Spleen (tissue), 11 donors: Measurements from ENCODE around the gene FBXL13. TPM values are rescaled to one million over a fixed set of nuclear protein-coding genes. Genes with fewer than 3 reads are reported as not detected.

Experiments
- DNase-seq: peaks from one replicate; pipeline ENCODE4 v3.0.0-alpha.2; 2020
- H3K27ac ChIP-seq, 8 donors: fragments of 200-600 bp; sonication (generic) in 7 of 8; 1 replicate in 4 of 8; 2 replicates in 4 of 8; pipeline versions ENCODE4 v1.5.0 to v1.8.0; 2016 to 2021; ENCODE audit warnings: inconsistent platforms in 4 of 8, mild to moderate bottlenecking in 4 of 8, moderate library complexity in 1 of 8
- H3K27me3 ChIP-seq, 7 donors: fragments of 200-600 bp; sonication (generic) in 6 of 7; replicated peaks in 1 of 7; 1 replicate in 4 of 7; 2 replicates in 3 of 7; pipeline versions ENCODE4 v1.5.0 to v1.8.0; 2016 to 2021; ENCODE audit warnings: inconsistent platforms in 3 of 7, mild to moderate bottlenecking in 1 of 7
- H3K36me3 ChIP-seq, 6 donors: fragments of 200-600 bp; sonication (generic) in 5 of 6; 1 replicate in 4 of 6; 2 replicates in 2 of 6; pipeline versions ENCODE4 v1.5.0 to v1.8.0; 2016 to 2021; ENCODE audit warnings: inconsistent platforms in 2 of 6
- H3K4me1 ChIP-seq, 6 donors: fragments of 200-600 bp; sonication (generic) in 5 of 6; 1 replicate in 3 of 6; 2 replicates in 3 of 6; pipeline versions ENCODE4 v1.5.0 to v1.8.0; 2016 to 2021; ENCODE audit warnings: inconsistent platforms in 3 of 6
- H3K4me3 ChIP-seq, 8 donors: fragments of 200-600 bp; sonication (generic) in 7 of 8; 1 replicate in 4 of 8; 2 replicates in 4 of 8; pipeline versions ENCODE4 v1.5.0 to v1.8.0; 2016 to 2021; ENCODE audit warnings: inconsistent platforms in 4 of 8, mild to moderate bottlenecking in 4 of 8, moderate library complexity in 2 of 8
- H3K9me3 ChIP-seq, 8 donors: fragments of 200-600 bp; sonication (generic) in 7 of 8; 1 replicate in 4 of 8; 2 replicates in 4 of 8; pipeline versions ENCODE4 v1.5.0 to v1.8.0; 2016 to 2021; ENCODE audit warnings: inconsistent platforms in 4 of 8
- CTCF ChIP-seq, 11 experiments: fragments of 200-600 bp in 7 of 11; fragments of 450-650 bp in 4 of 11; sonication (generic) in 4 of 11; IDR thresholded peaks in 8 of 11; conservative IDR thresholded peaks in 3 of 11; 1 replicate in 7 of 11; 2 replicates in 4 of 11; pipeline versions ENCODE4 v1.4.0 to v1.8.0; 2016 to 2021; ENCODE audit warnings: antibody characterized with exemption in 11 of 11, inconsistent platforms in 4 of 11, mild to moderate bottlenecking in 1 of 11
- POLR2A ChIP-seq, 3 donors: fragments of 450-650 bp; IDR thresholded peaks; one replicate each; pipeline ENCODE4 v1.5.1; 2017; ENCODE audit warnings: antibody characterized with exemption in 3 of 3, mild to moderate bottlenecking in 1 of 3
- POLR2AphosphoS5 ChIP-seq, 3 donors: sonication (generic); formaldehyde crosslinking; IDR thresholded peaks; one replicate each; pipeline ENCODE4 v1.5.1; 2017; ENCODE audit warnings: antibody characterized with exemption in 3 of 3
- WGBS, 5 donors: extraction: QIAGEN DNeasy Blood & Tissue Kit in 3 of 5; methylation state at CpG; one replicate each; pipeline versions ENCODE4 v1.1.5 to v1.1.7; 2013 to 2018; 5-methylcytosine and 5-hydroxymethylcytosine counted together
- intact Hi-C: fragments of 100-400 bp; cut with DNase I; formaldehyde crosslinking; loops from one replicate; pipeline ENCODE4 v1.15.0; 2023; ENCODE audit warnings: low total_unique reads
- polyA plus RNA-seq, 3 donors: library from polyadenylated mRNA; stranded (reverse); fragments of 200-250 nt; gene quantifications; one replicate each; pipeline ENCODE4 v1.2.1, GENCODE V29; 2013
- total RNA-seq, 7 donors: library from RNA; depleted of rRNA in 3 of 7; stranded (reverse); fragments of >200 nt in 3 of 7; fragmentation: NEBNext Ultra II Directional in 4 of 7; extraction: Animal tissue kit (Norgen Biotek cat#: 25700) in 4 of 7; gene quantifications; one replicate each; pipeline versions ENCODE4 v1.1.0 to v1.2.1, GENCODE V29; 2016 to 2021
- donor health status: healthy with polysubstance abuse.
- donor health status: DM: no; HTN: no; CAD: no; lungs with moderate emphysema.
- donor health status: DM: no; HTN: no; CAD: no.
- donor health status: Bipolar disorder and iron deficiency.
- donor health status: healthy.
- donor health status: DM: no; HTN: no; CAD: no.
- donor health status: DM: yes; HTN: yes; CAD: no.

The FBXL13 gene
- total and polyA plus RNA-seq, 10 donors: 0.09 to 6.6 (median 2.3) TPM

DNA sequence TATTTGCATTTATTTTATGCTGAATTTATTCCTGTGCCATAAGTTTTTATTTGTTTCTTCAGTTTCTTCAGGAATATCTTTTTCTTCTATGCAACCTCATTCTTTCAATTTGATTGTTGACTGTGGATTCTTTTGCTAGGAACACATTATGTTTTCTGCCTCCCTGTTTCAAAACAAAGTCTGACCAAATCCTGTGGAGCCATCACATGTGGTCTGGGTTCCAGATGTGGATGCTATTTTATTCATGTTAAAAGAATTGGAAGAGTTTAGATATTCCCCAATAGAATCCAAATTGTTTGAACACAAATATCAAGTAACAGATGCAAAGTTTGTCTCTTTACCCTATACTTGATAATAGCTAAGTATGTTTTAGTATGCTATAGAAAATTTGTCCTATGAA lies 218.6 kb downstream of the FBXL13 start:
- TF ChIP-seq CTCF (IDR thresholded peaks at IDR 0.05 in 8 of 11, conservative IDR thresholded peaks at IDR 0.05 in 3 of 11) (no peak), POLR2AphosphoS5 (IDR thresholded peaks at IDR 0.05) (no peak), POLR2A (IDR thresholded peaks at IDR 0.05) (no peak)
- Histone ChIP-seq H3K4me3 (no peak overlapping the region), H3K27ac (no peak overlapping the region), H3K9me3 (peaks cover 0 to 7% (median 0%) of the 10 kb centered on the region in 8 donors), H3K27me3 (no peaks in the 10 kb centered on the region), H3K4me1 (no peaks in the 10 kb centered on the region), H3K36me3 (peaks cover 0 to 8% (median 0%) of the 10 kb centered on the region in 6 donors)
- intact Hi-C loops: no loop called here
- no peak for DNase-seq

GRCh38 chr7:102849538-102849937 lies 225.1 kb downstream of the FBXL13 start:
- Histone ChIP-seq H3K4me1 (no peaks in the 10 kb centered on the region), H3K36me3 (peaks cover 0 to 8% (median 0%) of the 10 kb centered on the region in 6 donors), H3K27me3 (no peaks in the 10 kb centered on the region), H3K4me3 (no peak overlapping the region), H3K9me3 (peaks cover 0 to 7% (median 0%) of the 10 kb centered on the region in 8 donors), H3K27ac (no peak overlapping the region)
- intact Hi-C loops: no loop called here
- DNase-seq: no peak
- TF ChIP-seq POLR2AphosphoS5 (IDR thresholded peaks at IDR 0.05) (no peak), CTCF (IDR thresholded peaks at IDR 0.05 in 8 of 11, conservative IDR thresholded peaks at IDR 0.05 in 3 of 11) (no peak), POLR2A (IDR thresholded peaks at IDR 0.05) (no peak)
- 77 to 87% (median 83%) methylated on average over 3 of the region's 3 CpGs for WGBS, 5 donors

- Histone ChIP-seq H3K36me3 (peaks cover 0 to 8% (median 0%) of the 10 kb centered on the region in 6 donors), H3K4me1 (no peaks in the 10 kb centered on the region), H3K27ac (no peak overlapping the region), H3K9me3 (peaks cover 0 to 7% (median 0%) of the 10 kb centered on the region in 8 donors), H3K27me3 (no peaks in the 10 kb centered on the region), H3K4me3 (no peak overlapping the region)
- DNase-seq: no peak
- intact Hi-C loops: no loop called here
- TF ChIP-seq POLR2AphosphoS5 (IDR thresholded peaks at IDR 0.05) (no peak), CTCF (IDR thresholded peaks at IDR 0.05 in 8 of 11, conservative IDR thresholded peaks at IDR 0.05 in 3 of 11) (no peak), POLR2A (IDR thresholded peaks at IDR 0.05) (no peak)
- WGBS, 5 donors: 88 to 94% (median 91%) methylated on average over 5 of the region's 5 CpGs
Observed at GRCh38 chr7:102849079-102849478, 225.5 kb downstream of the FBXL13 start.

GRCh38 chr7:102845346-102845745 lies 229.2 kb downstream of the FBXL13 start:
- TF ChIP-seq POLR2AphosphoS5 (IDR thresholded peaks at IDR 0.05) (no peak), POLR2A (IDR thresholded peaks at IDR 0.05) (no peak), CTCF (IDR thresholded peaks at IDR 0.05 in 8 of 11, conservative IDR thresholded peaks at IDR 0.05 in 3 of 11) (no peak)
- 95 to 98% (median 95%) methylated on average over 2 of the region's 2 CpGs for WGBS, 5 donors

More at GRCh38 chr7:102845346-102845745, 229.2 kb downstream of the FBXL13 start:
- no peak overlapping the region for H3K27ac ChIP-seq
- no peaks in the 10 kb centered on the region for H3K4me1 ChIP-seq
- no peak overlapping the region for H3K4me3 ChIP-seq
- intact Hi-C loops: no loop called here
- no peaks in the 10 kb centered on the region for H3K36me3 ChIP-seq
- no peaks in the 10 kb centered on the region for H3K9me3 ChIP-seq
- H3K27me3 ChIP-seq: no peaks in the 10 kb centered on the region
- no peak for DNase-seq
